GM19467 (cell line): ENCODE results near the gene ZNF438.
"Not testable (repeated sequence)": the region's sequence is repeated elsewhere in the genome, so short reads cannot be mapped to it uniquely, and the experiment has no call there.

Experiments
- ATAC-seq: cut with Tn5 transposase; IDR thresholded peaks from one replicate; pipeline ENCODE4 v1.9.1; 2021; ENCODE audit warnings: mild to moderate bottlenecking, moderate library complexity; ENCODE audit not compliant: unreplicated experiment

ZNF438 gene

GRCh38 chr10:30988831-30989435 is 42.7 kb downstream of the ZNF438 start:
- no peak for ATAC-seq

DNA sequence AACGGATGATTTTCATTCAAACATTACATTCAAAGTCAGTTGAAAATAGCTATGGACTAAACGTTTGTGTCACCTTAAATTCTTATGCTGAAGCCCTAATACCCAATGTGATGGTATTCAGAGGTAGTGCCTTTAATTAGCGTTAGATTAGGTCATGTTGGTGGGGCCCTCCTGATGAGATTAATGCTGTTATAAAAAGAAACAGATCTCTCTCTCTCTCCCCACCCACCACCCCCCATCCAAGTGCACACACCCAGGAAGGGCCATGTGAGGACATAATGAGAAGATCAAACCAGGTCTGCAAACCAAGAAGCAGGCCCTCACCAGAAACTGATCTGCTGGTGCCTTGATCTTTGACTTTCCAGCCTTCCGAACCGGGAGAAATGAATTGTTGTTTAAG is 44.2 kb downstream of the ZNF438 start:
- no peak for ATAC-seq

DNA sequence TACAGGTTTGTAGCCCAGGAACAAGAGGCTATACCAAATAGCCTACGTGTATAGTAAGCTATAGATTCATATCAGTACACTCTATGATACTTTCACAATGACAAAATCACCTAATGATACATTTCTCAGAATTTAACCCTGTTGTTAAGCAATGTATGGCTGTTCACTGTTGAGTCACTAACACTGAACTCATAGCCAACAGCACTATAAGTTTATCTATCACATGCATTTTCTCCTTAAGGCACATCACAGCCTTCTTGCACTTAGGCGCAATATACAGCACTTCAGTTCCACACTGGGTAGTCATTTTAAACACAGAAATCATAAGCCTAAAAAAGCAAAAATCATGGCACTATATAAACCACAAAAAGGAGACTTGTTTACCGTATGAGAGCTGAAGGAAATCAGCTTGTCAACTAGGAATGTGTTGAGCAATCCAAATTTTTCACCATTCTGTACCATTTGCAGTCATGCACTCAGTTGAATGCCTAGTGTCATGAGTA is 45.6 kb downstream of the ZNF438 start:
- ATAC-seq: no peak

DNA sequence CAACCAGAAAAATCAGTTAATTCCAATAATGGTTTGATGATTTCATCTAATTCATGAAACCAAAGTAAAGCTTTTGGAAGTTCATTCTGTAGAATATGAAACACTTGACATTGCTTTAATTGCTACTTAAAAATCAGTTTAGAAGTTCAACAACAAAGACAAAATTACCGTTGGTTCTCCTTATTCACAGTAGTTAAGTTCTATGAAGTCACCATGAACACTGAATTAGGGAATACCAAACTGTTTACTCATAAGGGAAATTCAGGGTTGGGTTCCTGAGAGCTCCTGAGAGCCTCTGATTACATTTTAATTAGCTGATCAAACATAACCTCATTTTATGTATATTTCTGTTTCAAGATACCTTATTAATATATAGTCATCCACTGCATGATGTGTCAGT is 46.2 kb downstream of the ZNF438 start:
- ATAC-seq: no peak

DNA sequence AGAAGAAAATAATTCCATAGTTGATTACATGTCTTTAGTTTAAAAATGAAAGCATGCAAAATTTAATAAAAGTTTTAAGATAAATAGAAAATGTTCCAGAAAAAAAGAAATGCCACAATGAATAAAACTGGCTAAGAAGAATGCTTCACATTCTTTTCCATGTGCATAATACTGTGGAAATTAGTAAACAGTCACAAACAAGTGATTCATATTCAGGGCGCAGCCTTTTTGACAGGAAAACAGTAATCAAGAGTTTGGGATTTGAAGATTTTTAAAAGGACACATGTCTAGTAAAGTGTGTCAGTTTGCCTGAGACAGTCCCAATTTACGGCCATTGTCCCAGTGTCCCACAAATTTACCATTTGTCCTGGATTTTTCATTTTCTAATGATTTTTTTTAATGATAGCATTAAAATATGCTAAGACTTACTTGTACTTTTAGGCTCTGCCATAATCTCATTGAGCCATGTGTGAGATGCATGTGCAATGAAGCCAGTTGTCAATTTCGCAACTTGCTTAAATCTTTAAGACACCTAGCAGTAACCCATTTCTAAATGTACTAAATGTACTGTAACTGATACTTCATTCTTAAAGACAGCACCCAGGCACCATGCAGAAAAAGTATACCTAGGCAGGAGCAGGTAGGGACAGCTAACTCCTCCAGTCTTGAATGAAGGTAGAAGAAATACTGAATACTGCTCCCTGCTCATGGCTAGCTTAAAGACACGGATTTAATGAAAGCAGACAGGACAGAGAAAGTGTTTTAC is 46.9 kb downstream of the ZNF438 start:
- ATAC-seq: no peak

DNA sequence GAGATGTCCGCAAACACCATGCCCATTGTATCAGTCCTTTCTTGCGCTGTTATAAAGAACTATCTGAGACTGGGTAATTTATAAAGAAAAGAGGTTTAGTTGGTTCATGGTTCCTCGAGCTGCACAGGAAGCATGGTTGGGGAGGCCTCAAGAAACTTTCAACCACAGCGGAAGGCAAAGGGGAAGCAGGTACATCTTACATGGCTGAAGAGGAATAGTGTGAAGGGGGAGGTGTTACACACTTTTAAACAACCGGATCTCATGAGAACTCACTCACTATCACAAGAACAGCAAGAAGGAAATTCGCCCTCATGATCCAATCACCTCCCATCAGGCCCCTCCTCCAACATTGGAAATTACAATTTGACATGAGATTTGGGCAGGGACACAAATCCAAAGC is 48.5 kb downstream of the ZNF438 start:
- not testable (repeated sequence) for ATAC-seq

- no peak for ATAC-seq
These were observed 50.6 kb downstream of the ZNF438 start for GRCh38 chr10:30980951-30981616.

- ATAC-seq: no peak
These were observed 51.7 kb downstream of the ZNF438 start for GRCh38 chr10:30979956-30980355.

DNA sequence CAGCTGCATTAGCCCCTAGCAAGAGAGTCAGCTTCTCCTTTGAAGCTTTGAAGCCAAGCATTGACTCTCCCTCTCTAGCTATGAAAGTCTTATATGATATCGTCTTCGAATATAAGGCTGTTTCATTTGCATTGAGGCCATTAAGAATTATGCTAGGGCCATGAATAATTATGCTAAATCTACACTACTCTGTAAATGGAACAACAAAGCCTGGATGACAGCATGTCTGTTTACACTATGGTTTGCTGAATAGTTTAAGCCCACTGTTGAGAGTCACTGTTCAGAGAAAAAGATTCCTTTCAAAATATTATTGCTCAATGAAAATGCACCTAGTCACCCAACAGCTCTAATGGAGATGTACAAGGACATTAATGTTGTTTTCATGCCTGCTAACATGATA is 52.8 kb downstream of the ZNF438 start:
- ATAC-seq: no peak

- no peak for ATAC-seq
These were observed 54.3 kb downstream of the ZNF438 start for GRCh38 chr10:30977385-30977784.

- no peak for ATAC-seq
These were observed 56.8 kb downstream of the ZNF438 start for GRCh38 chr10:30974773-30975415.

GRCh38 chr10:30974355-30974754 is 57.3 kb downstream of the ZNF438 start:
- ATAC-seq: no peak

DNA sequence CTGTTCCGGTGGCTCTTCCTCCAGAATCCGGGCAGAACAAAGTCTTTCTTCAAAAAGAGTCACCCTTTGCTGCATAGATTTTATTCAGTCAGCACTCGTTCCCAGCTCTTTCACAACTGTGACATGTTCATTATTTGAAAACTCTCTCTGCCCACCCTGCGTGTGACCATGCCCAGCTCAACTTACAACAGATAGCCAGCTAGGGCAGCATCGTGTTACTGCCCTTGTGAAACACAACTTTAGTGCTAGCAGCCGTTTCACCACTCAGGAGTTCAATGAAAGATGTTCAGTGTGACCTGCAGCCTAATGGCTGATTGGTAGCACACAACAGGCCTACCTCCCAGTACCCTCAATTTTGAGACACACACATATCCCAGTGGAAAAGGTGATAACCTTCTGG is 57.9 kb downstream of the ZNF438 start:
- ATAC-seq: no peak

DNA sequence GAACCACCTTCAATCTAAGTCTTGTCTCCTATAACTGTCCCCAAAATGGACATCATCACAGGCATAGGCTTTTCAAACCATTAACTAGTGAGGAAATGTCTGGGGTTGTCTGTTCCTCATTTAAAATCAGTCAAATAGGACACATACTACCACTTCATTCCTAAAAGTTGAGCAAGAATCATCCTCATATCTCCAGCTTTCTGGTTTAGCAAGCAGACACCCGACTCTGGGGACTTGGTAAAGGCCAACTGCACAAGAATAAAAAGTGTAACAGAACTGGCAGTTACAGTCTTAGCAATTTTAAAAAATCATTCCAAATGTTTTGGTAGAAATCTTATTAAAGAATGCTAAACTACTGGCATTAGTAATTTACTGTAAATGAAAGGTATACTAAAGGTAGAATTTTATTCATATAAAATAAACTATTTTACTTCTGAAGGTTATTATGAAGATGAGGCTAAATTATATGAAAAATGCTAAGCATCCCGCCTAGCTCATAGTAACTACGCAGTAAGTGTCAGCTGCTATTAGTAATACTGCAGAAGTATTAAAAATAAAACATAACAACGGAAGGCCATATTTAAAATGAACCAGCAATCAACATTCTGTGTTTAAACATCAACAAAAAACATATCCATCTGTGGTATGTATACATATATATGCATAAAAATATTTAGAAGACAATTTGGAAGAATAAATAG is 60.8 kb downstream of the ZNF438 start:
- no peak for ATAC-seq

DNA sequence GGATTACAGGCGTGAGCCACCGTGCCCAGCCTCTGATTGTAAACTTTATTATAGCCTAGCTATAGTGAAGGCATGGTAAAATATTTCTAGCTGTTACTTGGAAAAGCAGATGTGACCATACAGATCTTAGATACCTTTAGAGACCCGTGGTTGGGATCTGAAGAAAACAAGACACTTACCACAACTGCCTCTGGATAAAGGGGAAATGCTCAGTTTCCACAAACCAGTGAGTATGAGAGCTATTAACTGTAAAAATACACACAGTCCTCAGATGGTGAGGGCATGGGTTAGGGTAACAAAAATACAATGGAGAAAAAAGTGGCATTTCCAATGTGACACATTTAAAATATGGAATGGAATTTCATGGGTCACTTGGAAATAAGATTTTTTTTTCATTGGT is 63.0 kb downstream of the ZNF438 start:
- ATAC-seq: no peak

DNA sequence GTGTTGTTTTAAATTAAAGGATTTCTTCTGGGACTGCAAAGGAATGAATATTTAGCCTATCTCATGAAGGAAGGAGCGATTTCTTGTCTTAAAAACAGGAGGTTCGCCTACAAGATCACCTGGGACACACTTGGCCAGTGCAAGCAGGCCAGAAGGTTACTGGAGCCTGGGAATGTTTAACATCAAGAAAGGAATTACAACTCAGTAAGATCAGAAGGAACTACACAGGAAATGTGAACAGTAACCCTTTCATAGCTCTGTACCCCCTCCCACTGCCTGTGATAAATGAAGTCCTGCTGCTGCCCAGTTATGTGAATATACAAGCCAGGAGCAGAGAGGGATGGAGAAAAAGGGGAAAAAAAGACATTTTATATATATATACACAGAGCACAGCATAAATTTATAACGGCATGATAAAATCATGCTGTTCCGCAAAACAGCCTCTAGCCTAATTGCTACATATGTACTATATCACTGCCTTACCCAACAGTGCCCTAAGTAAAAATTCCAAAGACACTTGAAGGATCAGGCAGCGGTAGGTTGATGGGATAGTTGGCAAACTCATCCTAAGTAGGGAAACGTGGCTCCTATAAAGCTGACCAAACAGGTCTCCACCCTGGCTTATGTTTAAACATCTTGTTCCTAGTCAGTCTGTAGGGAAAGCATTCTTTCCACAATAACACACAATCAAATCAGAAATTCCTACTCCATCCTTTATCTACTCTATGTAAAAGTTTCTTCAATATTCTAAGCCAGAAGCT is 63.8 kb downstream of the ZNF438 start:
- ATAC-seq: no peak

DNA sequence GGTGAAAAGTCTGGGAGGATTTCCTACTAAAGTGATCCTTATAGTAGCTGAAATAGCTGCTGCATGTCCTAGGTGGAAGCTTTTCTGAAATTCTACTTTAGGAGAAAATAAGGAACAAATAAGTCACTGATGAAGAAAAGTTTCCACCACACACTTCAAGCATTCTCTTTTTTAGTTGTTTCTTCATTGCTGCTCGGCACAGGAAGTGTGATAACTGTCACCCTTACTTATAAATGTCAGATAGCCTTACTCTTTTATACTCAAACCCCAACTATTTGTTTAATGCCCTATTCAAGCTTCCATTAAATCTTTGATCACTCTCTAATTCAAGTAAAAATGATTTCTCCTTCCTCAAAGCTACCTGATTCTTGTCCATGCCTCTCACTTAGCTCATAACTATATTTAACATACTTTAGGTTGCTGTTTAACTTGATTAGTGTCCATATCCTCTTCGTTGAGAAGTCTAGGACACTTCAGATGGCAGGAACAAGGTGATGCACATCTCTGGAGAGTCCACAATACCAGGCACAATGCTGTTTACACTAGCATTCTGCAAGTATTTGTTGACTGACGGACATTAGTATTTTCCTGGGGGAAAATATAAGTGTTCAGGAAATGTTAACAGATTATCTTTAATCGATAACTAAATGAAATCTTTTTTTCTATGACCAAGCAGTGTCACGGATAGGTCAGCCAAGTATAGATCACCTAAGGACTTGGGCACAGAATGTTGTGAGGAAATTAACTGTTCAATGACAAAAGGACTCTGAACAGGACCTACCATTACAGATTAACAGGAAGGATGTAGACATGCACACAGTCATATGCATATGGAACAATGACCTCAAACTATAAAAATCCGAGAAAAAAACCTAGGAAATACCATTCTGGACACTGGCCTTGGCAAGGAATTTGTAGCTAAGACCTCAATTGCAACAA is 67.4 kb downstream of the ZNF438 start:
- ATAC-seq: no peak

- no peak for ATAC-seq
These were observed 69.1 kb downstream of the ZNF438 start for GRCh38 chr10:30962522-30962921.

DNA sequence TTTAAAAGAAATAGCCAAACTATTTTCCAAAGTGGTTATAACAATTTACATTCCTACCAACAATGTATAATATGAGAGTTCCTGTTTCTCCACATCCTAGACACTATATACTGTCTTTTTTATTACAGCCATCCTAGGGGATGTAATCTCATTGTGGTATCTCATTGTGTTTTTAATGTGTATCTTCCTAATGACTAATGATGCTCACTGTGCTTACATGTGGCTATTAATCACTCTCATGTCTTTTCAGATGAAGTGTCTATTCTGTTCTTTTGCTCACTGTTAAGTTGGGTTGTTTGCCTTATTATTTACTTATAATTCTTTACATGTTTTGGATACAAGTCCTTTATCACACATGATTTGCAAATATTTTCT is 71.8 kb downstream of the ZNF438 start:
- ATAC-seq: no peak
